Skeletal muscle tissue (tissue), 4 donors: Measurements from ENCODE around the gene TOP2B. TPM values are rescaled to one million over a fixed set of nuclear protein-coding genes. Genes with fewer than 3 reads are reported as not detected.

Experiments used
- H3K27ac ChIP-seq: one replicate; pipeline ENCODE4 v1.7.0; 2013; ENCODE audit warnings: mild to moderate bottlenecking, low read depth, low read length, inconsistent platforms
- H3K27me3 ChIP-seq, 3 donors: one replicate each; pipeline ENCODE4 v1.7.0; 2013; ENCODE audit warnings: low read length in 3 of 3; ENCODE audit not compliant: control insufficient read depth in 3 of 3, insufficient read depth in 3 of 3
- H3K36me3 ChIP-seq, 3 donors: one replicate each; pipeline ENCODE4 v1.7.0; 2013; ENCODE audit warnings: low read length in 3 of 3; ENCODE audit not compliant: control insufficient read depth in 3 of 3, insufficient read depth in 3 of 3
- H3K4me1 ChIP-seq, 3 donors: one replicate each; pipeline ENCODE4 v1.7.0; 2013; ENCODE audit warnings: low read length in 3 of 3, mild to moderate bottlenecking in 3 of 3; ENCODE audit not compliant: control insufficient read depth in 3 of 3, insufficient read depth in 3 of 3
- H3K4me3 ChIP-seq, 3 donors: one replicate each; pipeline ENCODE4 v1.7.0; 2013; ENCODE audit warnings: low read length in 3 of 3
- H3K9ac ChIP-seq, 3 donors: one replicate each; pipeline ENCODE4 v1.7.0; 2013; ENCODE audit warnings: low read length in 3 of 3, mild to moderate bottlenecking in 3 of 3, moderate library complexity in 2 of 3, low read depth in 1 of 3
- H3K9me3 ChIP-seq, 3 donors: one replicate each; pipeline ENCODE4 v1.7.0; 2013; ENCODE audit warnings: low read length in 3 of 3; ENCODE audit not compliant: control insufficient read depth in 3 of 3
- total RNA-seq: library from RNA; depleted of rRNA; stranded (reverse); fragments of >200 nt; gene quantifications from one replicate; pipeline ENCODE4 v1.2.3, GENCODE V29; 2014
- donor health status: Osteomylitis.

TOP2B gene
- total RNA-seq, 1 donor from 2014 or later: 75.2 TPM

DNA sequence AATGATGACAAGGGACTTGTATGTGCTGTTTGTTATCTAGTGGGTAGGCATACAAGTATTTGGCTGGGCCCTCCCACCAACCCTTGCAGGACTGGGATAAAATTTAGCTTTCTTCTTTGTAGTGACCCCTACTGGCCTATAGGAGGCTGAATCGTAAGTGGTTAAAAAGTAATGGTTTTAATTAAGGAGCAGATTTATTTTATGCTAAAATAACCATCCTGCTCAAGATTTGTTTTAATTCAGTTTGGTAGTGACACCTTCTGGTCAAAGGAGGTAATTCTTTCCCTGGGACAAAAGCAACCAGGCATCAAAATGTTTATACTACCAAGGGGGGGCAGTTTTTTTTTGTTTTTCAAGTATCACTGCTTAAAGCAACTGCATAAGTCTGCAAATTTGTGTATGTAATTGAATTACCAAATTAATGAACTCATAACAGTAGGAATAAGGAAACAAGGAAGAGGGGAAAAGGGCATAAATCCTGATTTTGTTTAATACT, 70.7 kb downstream of the TOP2B start:
- Histone ChIP-seq H3K4me1 (peaks cover 14 to 16% (median 14%) of the 10 kb centered on the region in 3 donors), H3K36me3 (peaks cover 6 to 30% (median 20%) of the 10 kb centered on the region in 3 donors), H3K9ac (no peak overlapping the region), H3K27me3 (no peaks in the 10 kb centered on the region), H3K4me3 (no peak overlapping the region), H3K27ac (no peak overlapping the region), H3K9me3 (no peaks in the 10 kb centered on the region)

DNA sequence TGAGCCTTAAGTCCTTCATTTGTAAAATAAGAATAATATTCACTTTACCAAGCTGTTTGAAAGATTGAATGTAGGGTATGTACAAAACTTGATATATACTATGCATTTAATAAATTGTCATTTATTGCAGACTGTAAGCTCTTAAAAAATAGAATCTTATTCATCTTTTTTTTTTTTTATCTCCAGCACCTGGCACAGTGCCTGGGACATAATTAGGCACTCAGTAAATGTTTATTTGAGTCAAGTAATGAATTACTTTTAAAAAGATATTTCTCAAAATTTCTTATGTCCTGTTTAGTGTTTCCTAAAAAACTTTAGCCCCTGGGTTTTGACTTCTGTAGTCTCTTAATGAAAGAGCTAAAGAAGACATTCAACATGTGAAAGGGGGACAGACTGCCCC, 71.7 kb downstream of the TOP2B start:
- Histone ChIP-seq H3K4me1 (peaks cover 14 to 16% (median 14%) of the 10 kb centered on the region in 3 donors), H3K27ac (no peak overlapping the region), H3K27me3 (no peaks in the 10 kb centered on the region), H3K4me3 (peak overlapping the region in 1 of 3 donors; percentile 32), H3K9me3 (no peaks in the 10 kb centered on the region), H3K36me3 (peaks cover 6 to 21% (median 13%) of the 10 kb centered on the region in 3 donors), H3K9ac (no peak overlapping the region)

DNA sequence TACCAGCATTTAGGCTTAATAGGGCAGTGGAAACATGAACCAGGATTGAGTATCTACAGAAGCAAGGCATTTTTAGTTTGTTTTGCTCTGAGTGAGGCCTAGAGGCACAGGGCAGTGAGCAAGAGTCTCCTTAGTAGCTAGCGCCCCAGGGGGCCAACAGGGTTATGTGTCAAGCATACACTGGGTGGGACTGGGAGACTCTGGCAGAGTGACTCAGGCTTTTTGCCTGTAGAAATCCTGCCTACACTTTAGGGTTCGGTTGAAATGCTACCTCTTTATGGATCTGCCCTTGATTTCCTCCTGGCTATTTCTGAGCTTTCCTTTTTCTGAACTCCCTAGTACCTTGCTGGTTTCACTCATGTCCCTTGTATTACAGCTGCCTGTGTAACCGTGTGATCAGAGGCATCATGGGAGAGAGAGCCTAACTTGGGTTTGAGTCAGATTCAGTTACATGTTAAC, 72.2 kb downstream of the TOP2B start:
- H3K27ac ChIP-seq: peak overlapping the region; percentile 5
- H3K36me3 ChIP-seq: peaks cover 2 to 18% (median 11%) of the 10 kb centered on the region in 3 donors
- peak overlapping the region in 1 of 3 donors; percentile 32 for H3K4me3 ChIP-seq
- H3K9ac ChIP-seq: peak overlapping the region in 1 of 3 donors; percentile 2
- H3K27me3 ChIP-seq: no peaks in the 10 kb centered on the region
- no peaks in the 10 kb centered on the region for H3K9me3 ChIP-seq
- peaks cover 14 to 16% (median 14%) of the 10 kb centered on the region in 3 donors for H3K4me1 ChIP-seq

DNA sequence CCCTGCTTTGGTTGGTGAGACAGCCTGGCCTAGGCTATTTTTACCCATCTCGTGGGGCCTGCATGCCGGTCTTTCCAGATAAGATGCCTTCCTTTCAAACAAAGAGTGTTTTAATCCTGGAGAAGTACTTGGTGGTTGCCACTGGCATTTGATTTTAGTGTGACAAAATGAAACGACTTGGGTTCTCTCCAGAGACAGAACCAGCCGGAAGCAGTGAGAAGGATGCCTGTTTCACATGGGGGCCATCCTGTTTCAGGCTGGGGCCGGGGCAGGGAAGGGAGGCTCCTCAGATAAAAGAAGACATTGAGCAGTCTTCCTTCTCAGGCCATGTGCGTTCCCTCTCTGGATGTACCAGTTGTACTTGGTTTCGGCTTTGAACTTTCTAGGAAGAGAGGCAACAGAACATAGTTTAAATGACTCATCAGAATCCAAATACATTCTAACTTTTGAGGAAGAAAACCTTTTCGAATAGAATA, 74.9 kb downstream of the TOP2B start:
- Histone ChIP-seq H3K9ac (no peak overlapping the region), H3K4me3 (no peak overlapping the region), H3K27ac (no peak overlapping the region), H3K9me3 (no peaks in the 10 kb centered on the region), H3K27me3 (no peaks in the 10 kb centered on the region), H3K36me3 (no peaks in the 10 kb centered on the region), H3K4me1 (peaks cover 14 to 16% (median 14%) of the 10 kb centered on the region in 3 donors)

DNA sequence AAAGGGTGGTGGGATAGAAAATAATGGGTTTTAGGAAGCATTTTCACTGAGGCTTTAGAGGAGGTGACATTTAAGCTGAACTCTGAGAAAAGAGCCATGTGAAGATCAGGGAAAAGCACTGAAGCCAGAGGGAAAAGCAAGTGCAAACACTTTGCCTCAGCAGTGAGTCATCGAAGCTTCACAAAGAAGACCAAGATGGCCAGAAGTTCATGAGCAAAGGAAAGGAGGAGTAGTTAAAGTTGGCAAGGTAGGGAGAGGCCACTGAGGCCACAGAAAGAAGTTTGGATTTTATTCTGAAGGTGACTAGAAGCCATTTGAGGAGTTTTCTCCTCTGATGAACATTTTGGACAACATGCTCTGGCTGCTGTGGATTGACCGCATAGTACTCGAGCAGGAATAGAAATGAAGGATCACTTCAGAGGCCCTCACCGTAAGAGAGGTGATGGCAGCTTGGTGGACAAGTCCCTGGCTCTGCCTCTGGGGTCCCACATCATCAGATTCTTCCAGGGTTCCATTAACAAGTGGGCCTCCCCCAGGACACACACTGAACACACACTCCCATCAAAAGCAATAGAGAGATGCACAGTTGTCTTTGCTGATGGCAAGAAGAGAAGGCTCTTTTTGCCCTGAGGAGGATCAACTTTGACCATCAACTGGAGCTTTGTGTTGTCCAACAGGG, 75.5 kb downstream of the TOP2B start:
- no peaks in the 10 kb centered on the region for H3K9me3 ChIP-seq
- H3K27me3 ChIP-seq: no peaks in the 10 kb centered on the region
- H3K4me3 ChIP-seq: no peak overlapping the region
- no peak overlapping the region for H3K27ac ChIP-seq
- peaks cover 14 to 16% (median 14%) of the 10 kb centered on the region in 3 donors for H3K4me1 ChIP-seq
- no peaks in the 10 kb centered on the region for H3K36me3 ChIP-seq
- no peak overlapping the region for H3K9ac ChIP-seq

GRCh38 chr3:25588441-25589103, 76.1 kb downstream of the TOP2B start:
- Histone ChIP-seq H3K4me1 (peaks cover 13 to 15% (median 14%) of the 10 kb centered on the region in 3 donors), H3K4me3 (no peak overlapping the region), H3K9ac (no peak overlapping the region), H3K27me3 (no peaks in the 10 kb centered on the region), H3K9me3 (no peaks in the 10 kb centered on the region), H3K36me3 (no peaks in the 10 kb centered on the region), H3K27ac (no peak overlapping the region)

DNA sequence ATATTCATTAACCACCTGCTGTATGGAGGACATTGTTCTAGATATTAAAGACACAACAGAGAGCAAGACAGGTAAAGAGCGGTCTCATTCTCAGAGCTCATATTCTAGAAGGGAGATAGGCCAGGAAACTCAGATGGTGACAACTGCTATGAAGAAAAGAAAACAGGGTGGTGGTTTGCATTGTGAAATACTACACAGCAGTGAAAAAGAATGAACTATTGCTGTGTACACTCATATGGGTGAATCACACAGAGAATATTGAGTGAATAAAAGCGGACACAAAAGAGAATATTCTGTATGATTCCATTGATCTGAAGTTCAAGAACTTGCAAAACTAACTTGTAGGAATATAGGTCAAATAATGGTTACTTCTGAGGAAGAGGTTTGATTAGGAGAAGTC, 76.7 kb downstream of the TOP2B start:
- no peak overlapping the region for H3K27ac ChIP-seq
- H3K36me3 ChIP-seq: no peaks in the 10 kb centered on the region
- H3K27me3 ChIP-seq: no peaks in the 10 kb centered on the region
- peaks cover 7 to 11% (median 8%) of the 10 kb centered on the region in 3 donors for H3K4me1 ChIP-seq
- no peaks in the 10 kb centered on the region for H3K9me3 ChIP-seq
- no peak overlapping the region for H3K4me3 ChIP-seq
- no peak overlapping the region for H3K9ac ChIP-seq

- H3K27me3 ChIP-seq: no peaks in the 10 kb centered on the region
- H3K9ac ChIP-seq: no peak overlapping the region
- H3K27ac ChIP-seq: no peak overlapping the region
- no peaks in the 10 kb centered on the region for H3K9me3 ChIP-seq
- no peak overlapping the region for H3K4me3 ChIP-seq
- no peaks in the 10 kb centered on the region for H3K36me3 ChIP-seq
- peaks cover 2 to 8% (median 4%) of the 10 kb centered on the region in 3 donors for H3K4me1 ChIP-seq
Measured at GRCh38 chr3:25587526-25587925, 77.2 kb downstream of the TOP2B start.

- Histone ChIP-seq H3K9me3 (no peaks in the 10 kb centered on the region), H3K4me1 (peaks cover 0 to 8% (median 4%) of the 10 kb centered on the region in 3 donors), H3K36me3 (no peaks in the 10 kb centered on the region), H3K27ac (no peak overlapping the region), H3K4me3 (no peak overlapping the region), H3K9ac (no peak overlapping the region), H3K27me3 (no peaks in the 10 kb centered on the region)
Measured at GRCh38 chr3:25587094-25587493, 77.6 kb downstream of the TOP2B start.

GRCh38 chr3:25586553-25586952, 78.2 kb downstream of the TOP2B start:
- Histone ChIP-seq H3K36me3 (no peaks in the 10 kb centered on the region), H3K9me3 (no peaks in the 10 kb centered on the region), H3K4me1 (peaks cover 0 to 11% (median 4%) of the 10 kb centered on the region in 3 donors), H3K9ac (no peak overlapping the region), H3K27me3 (no peaks in the 10 kb centered on the region), H3K27ac (no peak overlapping the region), H3K4me3 (no peak overlapping the region)
